IMR-90 (cell line): ENCODE measurements around the gene BCL11B. TPM values are rescaled to one million over a fixed set of nuclear protein-coding genes. Genes with fewer than 3 reads are reported as not detected.

ENCODE experiments used
- ATAC-seq: fragments of 200-7000 bp; cut with Tn5 transposase; 2 replicates; pipeline ENCODE4 v1.9.1; 2020; ENCODE audit warnings: low read depth, mild to moderate bottlenecking, moderate library complexity
- BruUV-seq: library from RNA; stranded (reverse); fragments of 400-500 nt; replicated peaks from 2 replicates; lab custom pipeline; 2021; lab: Mats Ljungman, UMichigan
- CTCF ChIA-PET: fragments of 300-600 bp; formaldehyde crosslinking; extraction: SDS; loops from one replicate; lab custom pipeline; 2021; ENCODE audit warnings: antibody characterized with exemption; lab: Yijun Ruan, JAX
- POLR2A ChIA-PET: fragments of 300-600 bp; sonication (Branson Sonifier 250); formaldehyde crosslinking; loops from one replicate; lab custom pipeline; 2022; ENCODE audit warnings: antibody characterized with exemption; ENCODE audit not compliant: unreplicated experiment; lab: Charles Lee
- DNase-seq: peaks from one replicate; pipeline ENCODE4 v3.0.0; 2013
- H2AFZ ChIP-seq: replicated peaks from 2 replicates; pipeline ENCODE3; 2013; ENCODE audit warnings: low read length, mild to moderate bottlenecking; ENCODE audit not compliant: poor library complexity
- H2AK5ac ChIP-seq: 2 replicates; pipeline ENCODE4 v1.6.1; 2013; ENCODE audit warnings: low read depth, low read length, inconsistent platforms
- H2AK9ac ChIP-seq: replicated peaks from 2 replicates; pipeline ENCODE3; 2013; ENCODE audit warnings: mild to moderate bottlenecking, low read depth, low read length, moderate library complexity; ENCODE audit not compliant: poor library complexity
- H2BK120ac ChIP-seq: 2 replicates; pipeline ENCODE4 v1.6.1; 2013; ENCODE audit warnings: low read depth, low read length, inconsistent platforms
- H2BK15ac ChIP-seq: 3 replicates; pipeline ENCODE4 v1.6.1; 2013; ENCODE audit warnings: low read depth, low read length, inconsistent platforms
- H2BK20ac ChIP-seq: 2 replicates; pipeline ENCODE4 v1.6.1; 2013; ENCODE audit warnings: low read depth, mild to moderate bottlenecking, inconsistent platforms, low read length, moderate library complexity
- H2BK5ac ChIP-seq: 2 replicates; pipeline ENCODE4 v1.6.1; 2013; ENCODE audit warnings: mild to moderate bottlenecking, low read depth, low read length, inconsistent platforms; ENCODE audit not compliant: poor library complexity, severe bottlenecking
- H3K14ac ChIP-seq: replicated peaks from 2 replicates; pipeline ENCODE4 v1.6.1; 2013; ENCODE audit warnings: low read depth, low read length, inconsistent platforms
- H3K18ac ChIP-seq: 2 replicates; pipeline ENCODE4 v1.6.1; 2013; ENCODE audit warnings: low read depth, low read length, control low read depth
- H3K23ac ChIP-seq: 2 replicates; pipeline ENCODE4 v1.6.1; 2013; ENCODE audit warnings: low read depth, low read length, inconsistent platforms
- H3K27ac ChIP-seq: 2 replicates; pipeline ENCODE4 v1.5.1; 2013; ENCODE audit warnings: mild to moderate bottlenecking, control low read depth, low read length; ENCODE audit not compliant: insufficient read depth
- H3K27me3 ChIP-seq: 2 replicates; pipeline ENCODE4 v1.6.1; 2013; ENCODE audit warnings: low read length; ENCODE audit not compliant: control insufficient read depth, insufficient read depth
- H3K36me3 ChIP-seq: 2 replicates; pipeline ENCODE4 v1.6.1; 2013; ENCODE audit warnings: low read length, mixed read lengths; ENCODE audit not compliant: control insufficient read depth, insufficient read depth
- H3K4ac ChIP-seq: 2 replicates; pipeline ENCODE4 v1.6.1; 2013; ENCODE audit warnings: low read depth, low read length, inconsistent platforms
- H3K4me1 ChIP-seq: 2 replicates; pipeline ENCODE4 v1.6.1; 2013; ENCODE audit warnings: low read length, mixed read lengths; ENCODE audit not compliant: control insufficient read depth, insufficient read depth
- H3K4me2 ChIP-seq: 2 replicates; pipeline ENCODE4 v1.6.1; 2013; ENCODE audit warnings: low read depth, mild to moderate bottlenecking, control low read depth, low read length, moderate library complexity
- H3K4me3 ChIP-seq: 2 replicates; pipeline ENCODE4 v1.5.1; 2013; ENCODE audit warnings: low read depth, mild to moderate bottlenecking, control low read depth, low read length, moderate library complexity; ENCODE audit not compliant: insufficient read depth
- H3K56ac ChIP-seq: 2 replicates; pipeline ENCODE4 v1.6.1; 2013; ENCODE audit warnings: low read length, inconsistent platforms; ENCODE audit not compliant: insufficient read depth; ENCODE audit errors: extremely low read depth
- H3K79me1 ChIP-seq, 2 experiments: 2 replicates each; pipeline ENCODE4 v1.6.1; 2013; ENCODE audit warnings: low read length in 2 of 2, inconsistent platforms in 1 of 2, low read depth in 1 of 2
- H3K9ac ChIP-seq: 2 replicates; pipeline ENCODE4 v1.6.1; 2013; ENCODE audit warnings: low read depth, low read length, control low read depth
- H3K9me1 ChIP-seq: 2 replicates; pipeline ENCODE4 v1.6.1; 2013; ENCODE audit warnings: low read length, inconsistent platforms; ENCODE audit not compliant: insufficient read depth
- H3K9me3 ChIP-seq: 2 replicates; pipeline ENCODE4 v1.6.1; 2013; ENCODE audit warnings: low read length; ENCODE audit not compliant: control insufficient read depth, insufficient read depth
- H4K20me1 ChIP-seq: 2 replicates; pipeline ENCODE4 v1.6.1; 2013; ENCODE audit warnings: low read length, inconsistent platforms; ENCODE audit not compliant: insufficient read depth
- H4K5ac ChIP-seq: 2 replicates; pipeline ENCODE4 v1.6.1; 2013; ENCODE audit warnings: mild to moderate bottlenecking, low read depth, low read length, control low read depth
- H4K8ac ChIP-seq, 2 experiments: 2 replicates each; pipeline ENCODE4 v1.6.1; 2013; ENCODE audit warnings: low read depth in 2 of 2, low read length in 2 of 2, control low read depth in 1 of 2, inconsistent platforms in 1 of 2
- H4K91ac ChIP-seq: 2 replicates; pipeline ENCODE4 v1.6.1; 2013; ENCODE audit warnings: low read depth, low read length, inconsistent platforms; ENCODE audit not compliant: insufficient read depth
- CEBPB ChIP-seq: IDR thresholded peaks from 2 replicates; pipeline ENCODE4 v1.6.1; 2012; ENCODE audit warnings: low read depth, low read length, improper control_type of control experiment
- POLR2A ChIP-seq: IDR thresholded peaks from 2 replicates; pipeline ENCODE4 v1.6.1; 2012; ENCODE audit warnings: mild to moderate bottlenecking, low read depth, low read length
- WGBS, 2 experiments: methylation state at CpG; one replicate each; pipeline versions ENCODE4 v1.1.5 to v1.1.7; 2013; ENCODE audit warnings: missing lambda C conversion rate in 2 of 2; ENCODE audit not compliant: insufficient read length in 1 of 2; ENCODE audit errors: extremely low coverage in 2 of 2; 5-methylcytosine and 5-hydroxymethylcytosine counted together
- dilution Hi-C: fragments of 300-500 bp; cut with HindIII; formaldehyde crosslinking; loops from one replicate; pipeline ENCODE4 v1.14.3; 2018; ENCODE audit warnings: low sequenced_read_pairs; ENCODE audit not compliant: unreplicated experiment
- in situ Hi-C: fragments of 300-500 bp; cut with MboI; formaldehyde crosslinking; loops from 3 replicates; pipeline ENCODE4 v1.14.3; 2019; ENCODE audit warnings: low sequenced_read_pairs, inconsistent platforms, mixed read lengths
- intact Hi-C: fragments of 100-400 bp; cut with micrococcal nuclease; formaldehyde crosslinking; loops from 2 replicates; pipeline ENCODE4 v1.10.0; 2022
- polyA plus RNA-seq, 3 experiments: library from polyadenylated mRNA; depleted of rRNA; stranded (reverse); fragments of >200 nt; gene quantifications; 2 replicates each; pipeline ENCODE4 v1.2.3, GENCODE V29; 2012; ENCODE audit warnings: low replicate concordance in 1 of 3
- total RNA-seq: library from RNA; depleted of rRNA; stranded (reverse); fragments of >200 nt; gene quantifications from 2 replicates; pipeline ENCODE4 v1.2.3, GENCODE V29; 2012
- TF ChIP-seq, protein P1 (sequence below): conservative IDR thresholded peaks from 2 replicates; pipeline ENCODE4 v1.5.1; 2012; ENCODE audit warnings: mild to moderate bottlenecking, low read depth, low read length, improper control_type of control experiment
- TF ChIP-seq, protein P2 (sequence below): fragments of 150-350 bp; IDR thresholded peaks from 2 replicates; pipeline ENCODE4 v1.6.1; 2017; ENCODE audit warnings: mild to moderate bottlenecking, antibody characterized with exemption, low read length, low read depth

The BCL11B gene
- total and polyA plus RNA-seq, 2 of the 4 experiments (the other 2 are of a cell fraction) = under 0.01 TPM; not detected in 1

DNA sequence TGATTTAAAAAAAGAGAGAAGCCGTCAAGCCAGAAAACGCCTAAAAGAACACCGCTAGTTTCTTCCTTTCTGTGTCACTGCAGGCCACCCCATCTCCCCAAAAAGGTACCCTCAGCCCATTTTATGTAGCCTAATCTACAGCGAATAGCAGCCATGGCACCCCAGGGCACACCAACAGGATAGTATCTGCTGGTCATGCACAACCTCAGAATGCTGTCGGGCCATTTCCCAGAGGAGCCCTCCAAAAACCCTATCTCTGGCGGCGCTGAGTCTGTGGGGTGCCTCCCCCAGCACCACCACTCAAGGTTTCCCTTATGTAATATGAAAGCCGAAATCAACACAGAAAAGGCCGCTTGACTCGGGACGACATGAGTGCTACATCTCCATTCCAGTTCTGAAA, 98.9 kb downstream of the BCL11B start:
- H2BK5ac ChIP-seq = no peak overlapping the region
- no peaks in the 10 kb centered on the region for H3K79me1 ChIP-seq
- no peak overlapping the region for H3K23ac ChIP-seq
- intact Hi-C loops = no loop called here
- H3K9me3 ChIP-seq = peaks cover 27% of the 10 kb centered on the region
- no peak overlapping the region for H3K4me2 ChIP-seq
- H3K27me3 ChIP-seq = no peaks in the 10 kb centered on the region
- no peak overlapping the region for H3K27ac ChIP-seq
- ChIA-PET CTCF (no interaction called here), POLR2A (no interaction called here)
- dilution Hi-C loops = no loop called here
- H4K5ac ChIP-seq = no peak overlapping the region
- no peak overlapping the region for H3K56ac ChIP-seq
- H3K4me1 ChIP-seq = no peaks in the 10 kb centered on the region
- DNase-seq (no peak), ATAC-seq (no peak)
- H3K9ac ChIP-seq = no peak overlapping the region
- no peak overlapping the region for H2AFZ ChIP-seq
- no peak overlapping the region for H2BK15ac ChIP-seq
- no peak overlapping the region for H2AK5ac ChIP-seq
- H2BK120ac ChIP-seq = no peak overlapping the region
- in situ Hi-C loops = no loop called here
- no peak overlapping the region for H3K14ac ChIP-seq
- no peaks in the 10 kb centered on the region for H3K9me1 ChIP-seq
- TF ChIP-seq, protein P1, sequence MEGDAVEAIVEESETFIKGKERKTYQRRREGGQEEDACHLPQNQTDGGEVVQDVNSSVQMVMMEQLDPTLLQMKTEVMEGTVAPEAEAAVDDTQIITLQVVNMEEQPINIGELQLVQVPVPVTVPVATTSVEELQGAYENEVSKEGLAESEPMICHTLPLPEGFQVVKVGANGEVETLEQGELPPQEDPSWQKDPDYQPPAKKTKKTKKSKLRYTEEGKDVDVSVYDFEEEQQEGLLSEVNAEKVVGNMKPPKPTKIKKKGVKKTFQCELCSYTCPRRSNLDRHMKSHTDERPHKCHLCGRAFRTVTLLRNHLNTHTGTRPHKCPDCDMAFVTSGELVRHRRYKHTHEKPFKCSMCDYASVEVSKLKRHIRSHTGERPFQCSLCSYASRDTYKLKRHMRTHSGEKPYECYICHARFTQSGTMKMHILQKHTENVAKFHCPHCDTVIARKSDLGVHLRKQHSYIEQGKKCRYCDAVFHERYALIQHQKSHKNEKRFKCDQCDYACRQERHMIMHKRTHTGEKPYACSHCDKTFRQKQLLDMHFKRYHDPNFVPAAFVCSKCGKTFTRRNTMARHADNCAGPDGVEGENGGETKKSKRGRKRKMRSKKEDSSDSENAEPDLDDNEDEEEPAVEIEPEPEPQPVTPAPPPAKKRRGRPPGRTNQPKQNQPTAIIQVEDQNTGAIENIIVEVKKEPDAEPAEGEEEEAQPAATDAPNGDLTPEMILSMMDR = no peak
- TF ChIP-seq CEBPB (no peak), POLR2A (no peak)
- TF ChIP-seq, protein P2, sequence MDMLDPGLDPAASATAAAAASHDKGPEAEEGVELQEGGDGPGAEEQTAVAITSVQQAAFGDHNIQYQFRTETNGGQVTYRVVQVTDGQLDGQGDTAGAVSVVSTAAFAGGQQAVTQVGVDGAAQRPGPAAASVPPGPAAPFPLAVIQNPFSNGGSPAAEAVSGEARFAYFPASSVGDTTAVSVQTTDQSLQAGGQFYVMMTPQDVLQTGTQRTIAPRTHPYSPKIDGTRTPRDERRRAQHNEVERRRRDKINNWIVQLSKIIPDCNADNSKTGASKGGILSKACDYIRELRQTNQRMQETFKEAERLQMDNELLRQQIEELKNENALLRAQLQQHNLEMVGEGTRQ = no peak
- H3K18ac ChIP-seq = no peak overlapping the region
- 80% methylated on average over 1 of the region's 11 CpGs; no CpG with 5 or more reads in 1 of the 2 experiments for WGBS, 2 experiments
- H3K4ac ChIP-seq = no peak overlapping the region
- H4K20me1 ChIP-seq = no peaks in the 10 kb centered on the region
- no peak overlapping the region for H3K4me3 ChIP-seq
- no TSS peak for BruUV-seq
- H4K91ac ChIP-seq = no peak overlapping the region
- H2BK20ac ChIP-seq = no peak overlapping the region
- H4K8ac ChIP-seq = no peak overlapping the region
- H3K36me3 ChIP-seq = no peaks in the 10 kb centered on the region
- no peak overlapping the region for H2AK9ac ChIP-seq
